A673 (cell line): Measurements from ENCODE around the gene PAAF1. TPM values are rescaled to one million over a fixed set of nuclear protein-coding genes. Genes with fewer than 3 reads are reported as not detected.

Experiments
- Bru-seq: library from RNA; stranded (reverse); fragments of 400-500 nt; gene quantifications from one replicate; lab custom pipeline; 2021; lab: Mats Ljungman, UMichigan
- BruChase-seq, 2 experiments: library from RNA; stranded (reverse); fragments of 400-500 nt; gene quantifications; one replicate each; lab custom pipeline; 2021; lab: Mats Ljungman, UMichigan
- BruUV-seq: library from RNA; stranded (reverse); fragments of 400-500 nt; replicated peaks from 2 replicates; lab custom pipeline; 2021; lab: Mats Ljungman, UMichigan
- CTCF ChIA-PET: fragments of 300-600 bp; sonication (Branson Sonifier 250); formaldehyde crosslinking; loops from one replicate; lab custom pipeline; 2022; ENCODE audit warnings: antibody characterized with exemption; lab: Charles Lee
- POLR2A ChIA-PET: fragments of 300-600 bp; sonication (Branson Sonifier 250); formaldehyde crosslinking; loops from one replicate; lab custom pipeline; 2022; ENCODE audit warnings: antibody characterized with exemption; ENCODE audit not compliant: low non-redundant PET; lab: Charles Lee
- DNase-seq: peaks from one replicate; pipeline ENCODE4 v3.0.0-alpha.2; 2015; ENCODE audit warnings: low spot score
- H3K27ac ChIP-seq: fragments of 200-600 bp; sonication (generic); 2 replicates; pipeline ENCODE4 v1.5.1; 2016; ENCODE audit warnings: mixed run types, low read depth, mild to moderate bottlenecking, mixed read lengths, antibody characterized with exemption, low read length; ENCODE audit not compliant: poor library complexity, severe bottlenecking
- H3K27me3 ChIP-seq: fragments of 200-600 bp; sonication (generic); replicated peaks from 2 replicates; pipeline ENCODE4 v1.6.1; 2017; ENCODE audit warnings: mixed run types, low read depth, mild to moderate bottlenecking, mixed read lengths, antibody characterized with exemption, low read length; ENCODE audit not compliant: insufficient read depth, poor library complexity
- H3K36me3 ChIP-seq: fragments of 200-600 bp; sonication (generic); 2 replicates; pipeline ENCODE4 v1.6.1; 2016; ENCODE audit warnings: mixed run types, mild to moderate bottlenecking, mixed read lengths, antibody characterized with exemption, low read length; ENCODE audit not compliant: insufficient read depth, poor library complexity, severe bottlenecking
- H3K4me1 ChIP-seq: fragments of 200-600 bp; sonication (generic); 2 replicates; pipeline ENCODE4 v1.6.1; 2017; ENCODE audit warnings: mixed run types, mild to moderate bottlenecking, mixed read lengths, antibody characterized with exemption, low read length; ENCODE audit not compliant: insufficient read depth, poor library complexity, severe bottlenecking
- H3K4me3 ChIP-seq: fragments of 200-600 bp; sonication (generic); 2 replicates; pipeline ENCODE4 v1.5.1; 2016; ENCODE audit warnings: low read depth, mixed run types, mild to moderate bottlenecking, mixed read lengths, low read length; ENCODE audit not compliant: poor library complexity, severe bottlenecking
- H3K9me3 ChIP-seq: fragments of 200-600 bp; sonication (generic); 2 replicates; pipeline ENCODE4 v1.6.1; 2016; ENCODE audit warnings: mixed run types, low read depth, mild to moderate bottlenecking, mixed read lengths, antibody characterized with exemption, low read length; ENCODE audit not compliant: poor library complexity, severe bottlenecking
- EZH2 ChIP-seq: fragments of 200-600 bp; sonication (generic); IDR thresholded peaks from 2 replicates; pipeline ENCODE4 v1.6.1; 2017; ENCODE audit warnings: borderline replicate concordance, low read depth, mild to moderate bottlenecking, mixed read lengths, antibody characterized with exemption, low read length; ENCODE audit not compliant: poor library complexity, severe bottlenecking
- intact Hi-C: fragments of 100-400 bp; cut with micrococcal nuclease; formaldehyde crosslinking; loops from one replicate; pipeline ENCODE4 v1.10.0; 2022; ENCODE audit not compliant: unreplicated experiment
- long read RNA-seq: library from polyadenylated mRNA; stranded (forward); transcript quantifications from one replicate; pipeline ENCODE4 v2.0.0, GENCODE V29; 2022
- total RNA-seq: library from RNA; stranded (reverse); gene quantifications from 2 replicates; pipeline ENCODE4 v1.2.3, GENCODE V29; 2021
- TF ChIP-seq, protein P1 (sequence below): fragments of 300-800, 200-600 bp; sonication (generic); conservative IDR thresholded peaks from 2 replicates; pipeline ENCODE4 v1.5.1; 2017; ENCODE audit warnings: low read depth, mild to moderate bottlenecking, antibody characterized with exemption, low read length, moderate library complexity, mixed read lengths

Gene PAAF1, protein sequence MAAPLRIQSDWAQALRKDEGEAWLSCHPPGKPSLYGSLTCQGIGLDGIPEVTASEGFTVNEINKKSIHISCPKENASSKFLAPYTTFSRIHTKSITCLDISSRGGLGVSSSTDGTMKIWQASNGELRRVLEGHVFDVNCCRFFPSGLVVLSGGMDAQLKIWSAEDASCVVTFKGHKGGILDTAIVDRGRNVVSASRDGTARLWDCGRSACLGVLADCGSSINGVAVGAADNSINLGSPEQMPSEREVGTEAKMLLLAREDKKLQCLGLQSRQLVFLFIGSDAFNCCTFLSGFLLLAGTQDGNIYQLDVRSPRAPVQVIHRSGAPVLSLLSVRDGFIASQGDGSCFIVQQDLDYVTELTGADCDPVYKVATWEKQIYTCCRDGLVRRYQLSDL
- 20.3 and 25.0 TPM in 2 replicates for total RNA-seq
- percentile 60 among the genes with signal in this experiment for Bru-seq, nascent RNA
- percentile 48 among the genes with signal in this experiment for BruChase-seq, experiment 1, labeled RNA remaining after a 2-hour chase
- percentile 57 among the genes with signal in this experiment for BruChase-seq, experiment 2, labeled RNA remaining after a 6-hour chase
- long read RNA-seq, full-length matches to known transcripts = 100 of 137 reads
- long read RNA-seq, partial matches to known transcripts = 5 of 137 reads
- long read RNA-seq, other reads (novel, unspliced or antisense) = 32 of 137 reads

DNA sequence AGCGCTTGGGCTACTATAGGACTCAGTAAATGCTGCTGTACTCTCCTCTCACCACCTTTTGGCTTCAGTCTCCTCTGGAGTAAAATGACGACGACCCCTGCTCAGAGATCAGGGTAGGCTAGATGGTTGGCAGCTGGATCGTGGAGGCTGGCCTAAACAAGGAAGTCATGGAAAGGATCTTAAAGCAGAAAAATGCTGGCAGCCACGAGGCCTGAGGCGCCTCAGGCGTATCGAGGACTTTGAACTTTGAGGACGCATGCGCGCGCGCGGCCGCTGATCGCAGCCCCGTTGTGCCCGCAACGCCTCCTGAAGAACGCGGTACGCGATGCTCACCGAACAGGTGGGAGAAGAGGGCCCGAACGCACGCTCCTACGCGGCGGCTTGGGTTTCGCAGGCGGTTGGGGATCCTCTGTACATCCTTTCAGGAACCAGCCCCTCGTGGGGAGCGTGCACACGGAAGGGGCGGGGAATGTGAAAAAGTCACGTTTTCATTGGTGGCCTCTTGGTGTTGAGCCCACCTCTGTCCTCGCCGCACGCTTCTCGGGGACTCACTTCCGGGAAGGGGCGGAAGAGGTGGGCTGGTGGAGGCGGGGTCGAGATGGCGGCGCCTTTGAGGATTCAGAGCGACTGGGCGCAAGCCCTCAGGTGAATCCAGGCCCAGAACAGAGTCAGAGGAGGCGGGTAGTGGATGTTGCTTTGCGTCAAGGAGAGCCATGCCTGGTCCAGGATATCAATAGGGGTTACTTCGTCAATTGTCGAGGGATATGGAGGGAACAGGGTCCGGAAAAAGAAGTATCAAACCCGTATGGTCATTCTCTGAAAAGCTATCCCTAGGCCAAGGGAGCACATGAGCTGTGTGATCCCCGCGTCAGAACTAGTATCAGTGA, at the start of gene PAAF1, which contains the start of gene COA4:
TSS of gene PAAF1 (plus strand) at position 576 of the 887 bp plus-strand sequence. CDS start at position 599, 23 bp downstream.
TSS of gene COA4 (minus strand) at position 423 of the 887 bp plus-strand sequence. CDS start 3,468 bp downstream, outside the sequence.
- ChIA-PET CTCF (no interaction called here), POLR2A (no interaction called here)
- DNase-seq = peak; percentile 100
- intact Hi-C loops = loop anchor here (1.0 kb wide), 1 partner anchor 115 kb away; the partner anchor contains the start of gene RAB6A
- TF ChIP-seq, protein P1, sequence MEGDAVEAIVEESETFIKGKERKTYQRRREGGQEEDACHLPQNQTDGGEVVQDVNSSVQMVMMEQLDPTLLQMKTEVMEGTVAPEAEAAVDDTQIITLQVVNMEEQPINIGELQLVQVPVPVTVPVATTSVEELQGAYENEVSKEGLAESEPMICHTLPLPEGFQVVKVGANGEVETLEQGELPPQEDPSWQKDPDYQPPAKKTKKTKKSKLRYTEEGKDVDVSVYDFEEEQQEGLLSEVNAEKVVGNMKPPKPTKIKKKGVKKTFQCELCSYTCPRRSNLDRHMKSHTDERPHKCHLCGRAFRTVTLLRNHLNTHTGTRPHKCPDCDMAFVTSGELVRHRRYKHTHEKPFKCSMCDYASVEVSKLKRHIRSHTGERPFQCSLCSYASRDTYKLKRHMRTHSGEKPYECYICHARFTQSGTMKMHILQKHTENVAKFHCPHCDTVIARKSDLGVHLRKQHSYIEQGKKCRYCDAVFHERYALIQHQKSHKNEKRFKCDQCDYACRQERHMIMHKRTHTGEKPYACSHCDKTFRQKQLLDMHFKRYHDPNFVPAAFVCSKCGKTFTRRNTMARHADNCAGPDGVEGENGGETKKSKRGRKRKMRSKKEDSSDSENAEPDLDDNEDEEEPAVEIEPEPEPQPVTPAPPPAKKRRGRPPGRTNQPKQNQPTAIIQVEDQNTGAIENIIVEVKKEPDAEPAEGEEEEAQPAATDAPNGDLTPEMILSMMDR = no peak
- no peak for TF ChIP-seq EZH2
- no peaks in the 10 kb centered on the region for H3K9me3 ChIP-seq
- H3K4me3 ChIP-seq = peak within 1 kb of the TSS; percentile 66
- no TSS peak for BruUV-seq
- H3K36me3 ChIP-seq = peaks cover 29% of the 10 kb centered on the region
- H3K4me1 ChIP-seq = peaks cover 16% of the 10 kb centered on the region
- no peaks in the 10 kb centered on the region for H3K27me3 ChIP-seq
- H3K27ac ChIP-seq = peak within 1 kb of the TSS; percentile 83

DNA sequence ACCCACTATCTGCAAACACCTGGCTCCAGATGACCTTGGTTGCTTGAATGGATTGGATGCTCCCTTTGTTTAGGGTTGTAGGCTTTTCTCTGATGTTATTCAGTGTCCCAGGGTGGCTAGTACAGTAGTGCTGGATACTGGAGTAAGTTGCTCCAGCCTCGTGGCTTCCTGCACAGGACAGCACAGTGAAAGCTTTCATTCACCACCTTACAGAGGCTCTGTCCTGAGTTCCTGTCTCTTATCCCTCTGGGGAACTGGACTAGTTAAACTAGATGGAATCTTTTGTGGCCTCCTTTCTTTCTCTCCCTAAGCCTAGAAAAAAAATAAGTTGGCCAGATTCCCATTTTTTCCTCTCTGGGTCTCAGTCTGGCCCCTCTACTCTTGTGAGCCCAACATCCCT, 46.5 kb upstream of the PAAF1 start:
- no peak for DNase-seq
- Histone ChIP-seq H3K4me1 (no peaks in the 10 kb centered on the region), H3K9me3 (no peaks in the 10 kb centered on the region), H3K27ac (no peak overlapping the region), H3K4me3 (no peak overlapping the region), H3K27me3 (no peaks in the 10 kb centered on the region), H3K36me3 (peaks cover 4% of the 10 kb centered on the region)
- POLR2A ChIA-PET = no interaction called here
- CTCF ChIA-PET = no interaction called here
- TF ChIP-seq EZH2 = no peak
- TF ChIP-seq, protein P1 = no peak
- intact Hi-C loops = no loop called here
- no TSS peak for BruUV-seq

DNA sequence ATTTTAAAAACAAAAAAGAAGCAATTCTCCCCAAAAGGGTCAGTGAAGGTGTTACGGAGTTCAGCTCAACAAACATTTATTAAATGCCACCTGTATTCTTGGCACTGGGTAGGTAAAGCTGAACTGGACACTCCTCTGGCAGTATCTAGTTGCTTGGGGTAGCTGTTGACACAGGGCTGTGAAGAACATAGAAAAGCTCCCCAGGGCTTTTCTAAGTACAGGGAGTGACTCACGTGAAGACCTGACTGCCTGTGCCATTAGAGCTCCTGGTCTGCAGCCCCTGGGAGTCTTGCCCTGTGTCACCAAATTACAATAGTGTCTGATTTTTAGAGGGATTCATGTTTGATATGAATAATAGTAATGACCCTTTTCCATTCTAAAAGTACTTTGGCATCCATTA, 43.7 kb upstream of the PAAF1 start:
- H3K4me3 ChIP-seq = no peak overlapping the region
- POLR2A ChIA-PET = no interaction called here
- no peaks in the 10 kb centered on the region for H3K4me1 ChIP-seq
- no peaks in the 10 kb centered on the region for H3K36me3 ChIP-seq
- no peaks in the 10 kb centered on the region for H3K9me3 ChIP-seq
- CTCF ChIA-PET = no interaction called here
- intact Hi-C loops = no loop called here
- TF ChIP-seq, protein P1 = no peak
- TF ChIP-seq EZH2 = no peak
- no TSS peak for BruUV-seq
- H3K27me3 ChIP-seq = no peaks in the 10 kb centered on the region
- no peak overlapping the region for H3K27ac ChIP-seq
- no peak for DNase-seq
